ENCODE results near the gene LRRIQ1.
"Not testable (repeated sequence)": the region's sequence is repeated elsewhere in the genome, so short reads cannot be mapped to it uniquely, and the experiment has no call there.

The LRRIQ1 gene

DNA sequence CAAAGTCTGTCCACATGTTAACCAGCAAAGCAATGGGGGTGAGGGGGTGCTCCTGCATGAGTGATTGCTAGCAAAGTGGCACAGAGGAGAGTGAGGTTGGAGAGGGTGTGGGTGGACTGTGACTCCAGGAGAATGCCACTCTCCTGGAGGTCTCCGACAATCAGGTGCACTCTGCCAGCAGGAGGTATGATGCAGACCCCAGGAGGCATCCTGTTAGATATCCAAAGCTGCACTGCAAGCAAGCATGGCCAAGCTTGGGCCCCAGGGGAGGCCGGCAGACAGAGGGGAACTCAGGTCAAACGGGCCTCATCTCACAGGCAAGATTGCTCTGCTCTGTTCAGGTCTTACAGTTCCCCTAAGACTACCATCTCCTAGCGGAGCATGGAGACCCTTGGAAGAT is 170.4 kb downstream of the LRRIQ1 start:
- no peak for DNase-seq (ENCODE audit: low read depth)

DNA sequence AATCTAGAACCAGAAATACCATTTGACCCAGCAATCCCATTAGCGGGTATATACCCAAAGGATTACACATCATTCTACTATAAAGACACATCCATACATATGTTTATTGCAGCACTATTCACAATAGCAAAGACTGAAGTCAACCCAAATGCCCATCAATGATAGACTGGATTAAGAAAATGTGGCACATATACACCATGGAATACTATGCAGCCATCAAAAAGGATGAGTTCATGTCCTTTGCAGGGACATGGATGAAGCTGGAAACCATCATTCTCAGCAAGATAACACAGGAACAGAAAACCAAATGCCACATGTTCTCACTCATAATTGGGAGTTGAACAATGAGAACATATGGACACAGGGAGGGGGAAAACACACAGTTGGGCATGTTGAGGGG is 188.2 kb downstream of the LRRIQ1 start:
- DNase-seq (ENCODE audit: low read depth), result not testable (repeated sequence)

DNA sequence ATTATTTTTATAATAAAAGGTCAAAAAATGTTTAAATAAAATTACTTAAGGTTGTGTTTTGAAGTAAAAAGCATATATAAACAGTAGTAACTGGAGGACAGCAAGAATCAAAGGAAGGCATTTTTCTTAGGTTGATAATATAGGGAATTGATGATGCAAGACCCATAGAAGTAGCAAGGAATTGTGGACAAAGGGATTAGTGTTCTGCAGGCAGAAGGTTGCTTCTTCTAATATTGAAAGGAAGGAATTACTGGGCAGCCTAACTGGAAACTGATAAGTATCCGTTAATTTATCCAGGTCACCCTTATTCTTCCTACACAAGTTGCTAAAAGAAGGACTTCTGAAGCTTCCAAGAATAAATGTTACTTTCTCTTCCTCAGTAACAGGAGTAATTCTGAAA is 189.3 kb downstream of the LRRIQ1 start:
- no peak for DNase-seq (ENCODE audit: low read depth)

DNA sequence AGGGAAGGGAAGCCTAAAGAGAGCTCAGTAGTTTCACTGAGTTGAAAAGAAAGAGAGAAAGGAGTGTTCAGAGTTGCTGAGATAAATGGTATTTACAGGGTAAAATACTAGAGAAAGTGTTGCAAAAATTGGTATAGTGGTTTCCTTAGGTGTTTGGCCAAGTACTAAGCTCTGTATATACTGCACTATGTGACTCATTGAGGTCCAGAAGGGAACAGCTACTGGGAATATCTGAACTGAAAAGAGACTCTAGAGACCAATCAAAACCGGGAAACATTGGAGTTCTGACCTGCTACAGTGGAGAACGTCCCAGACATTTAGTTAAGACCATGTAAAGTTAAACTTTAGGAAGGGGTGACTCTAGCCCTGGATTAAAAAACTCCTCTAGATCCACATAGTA is 201.2 kb downstream of the LRRIQ1 start:
- DNase-seq (ENCODE audit: low read depth), result no peak

DNA sequence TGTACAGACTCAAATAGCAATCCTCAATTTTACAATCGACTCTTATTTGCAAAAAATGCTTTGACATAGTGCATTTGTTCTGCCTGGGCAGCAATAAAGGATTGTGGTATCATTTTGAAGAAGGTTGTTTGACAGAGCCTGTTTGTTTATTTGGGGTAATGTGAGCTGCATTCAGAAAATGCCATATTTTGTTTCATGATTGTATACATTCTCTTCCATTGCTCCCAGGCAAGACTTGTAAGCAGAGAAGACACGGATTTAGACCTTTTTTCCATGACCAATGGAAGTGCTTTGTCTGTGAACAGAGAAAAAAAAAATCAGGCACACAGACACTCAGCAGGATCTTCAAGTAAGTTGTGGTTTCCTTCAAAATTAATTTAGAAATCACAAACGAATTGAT is 208.4 kb downstream of the LRRIQ1 start:
- DNase-seq (ENCODE audit: low read depth), result no peak

DNA sequence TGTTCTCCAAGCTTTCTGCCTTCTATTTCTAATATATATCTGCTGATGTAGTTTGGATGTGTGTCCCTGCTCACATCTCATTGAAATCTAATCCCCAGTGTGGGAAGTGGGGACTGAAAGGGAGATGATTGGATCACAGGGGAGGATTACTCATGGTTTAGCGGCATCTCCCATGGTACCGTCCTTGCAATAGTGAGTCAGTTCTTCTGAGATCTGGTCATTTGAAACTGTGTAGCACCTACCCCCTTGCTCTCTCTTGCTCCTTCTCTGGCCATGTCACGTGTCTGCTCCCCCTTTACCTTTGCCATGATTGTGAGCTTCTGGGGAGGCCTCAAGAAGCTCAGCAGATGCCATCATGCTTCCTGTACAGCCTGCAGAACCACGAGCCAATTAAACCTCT is 217.7 kb downstream of the LRRIQ1 start:
- DNase-seq (ENCODE audit: low read depth), result no peak

DNA sequence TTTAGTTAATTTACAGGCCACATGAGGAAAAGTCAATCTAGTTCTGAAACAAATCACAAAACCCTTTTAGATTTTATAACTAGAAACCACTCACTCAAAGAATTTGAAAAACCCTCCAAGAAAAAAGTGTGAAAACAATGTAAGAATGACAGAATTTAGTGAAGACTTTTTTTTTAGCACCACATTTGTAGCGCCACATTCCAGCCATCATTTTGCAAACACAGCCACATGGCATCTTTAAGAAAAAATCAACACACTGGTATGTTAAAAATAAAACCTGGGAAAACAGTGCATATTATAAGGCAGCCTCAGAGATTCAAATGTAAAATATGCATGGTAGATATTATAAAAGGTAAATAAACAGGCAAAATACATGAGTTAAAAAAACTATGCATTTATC is 221.5 kb downstream of the LRRIQ1 start:
- DNase-seq (ENCODE audit: low read depth), result no peak

DNA sequence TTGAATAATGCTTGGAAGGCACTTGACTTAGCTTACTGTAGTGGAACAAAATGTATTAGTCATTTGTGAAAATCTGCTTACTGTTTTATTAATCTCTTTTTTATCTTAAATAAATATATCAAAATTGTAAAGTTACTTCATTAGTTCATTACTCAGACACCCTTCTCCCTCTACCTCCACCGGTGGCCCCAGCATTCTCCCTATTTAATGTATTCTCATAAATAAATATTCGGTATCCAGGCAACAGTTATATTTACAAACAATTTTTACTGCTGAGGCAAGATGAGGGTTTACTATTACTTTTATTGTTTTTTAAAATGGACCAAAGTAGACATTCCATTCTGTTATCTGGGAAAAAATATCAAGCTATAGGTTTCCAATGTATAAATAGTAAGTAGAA is 224.3 kb downstream of the LRRIQ1 start:
- no peak for DNase-seq (ENCODE audit: low read depth)

DNA sequence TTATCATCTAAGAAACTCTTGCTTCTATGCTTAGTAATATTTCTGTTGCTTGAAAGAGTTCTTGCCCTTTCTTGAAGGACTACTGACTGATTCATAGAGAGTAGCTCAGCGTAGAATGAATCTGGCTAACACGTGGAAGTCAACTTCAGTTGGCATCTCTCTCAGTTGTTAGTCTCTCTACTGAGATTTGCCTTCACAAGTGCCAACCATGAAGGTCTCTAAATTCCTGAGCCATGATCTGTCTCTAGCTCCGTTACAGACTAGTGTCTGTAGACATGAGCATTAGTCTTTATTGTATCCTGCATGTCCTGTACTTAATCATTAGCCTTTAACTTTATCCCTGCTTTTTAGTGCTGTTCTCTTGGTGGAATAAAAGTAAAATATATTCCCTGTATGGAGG is 224.7 kb downstream of the LRRIQ1 start:
- DNase-seq (ENCODE audit: low read depth), result no peak

DNA sequence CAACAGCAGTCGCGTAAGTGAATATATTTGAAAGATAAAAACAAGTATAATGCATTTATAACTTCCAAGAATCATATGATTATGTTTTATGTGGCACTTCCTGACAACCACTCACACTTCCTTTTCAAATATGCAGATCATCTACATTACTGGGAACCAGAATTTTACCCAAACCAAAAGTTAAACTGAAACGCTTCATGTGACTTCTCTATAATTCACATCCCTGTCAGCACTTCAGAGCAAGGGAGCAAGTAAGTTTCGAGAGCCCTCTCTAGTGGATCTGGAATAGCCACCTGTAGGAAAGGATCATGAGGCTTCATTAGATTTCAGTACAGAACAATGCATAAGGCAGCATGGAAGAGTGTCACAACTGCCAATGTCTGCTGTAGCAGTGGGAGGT is 230.2 kb downstream of the LRRIQ1 start:
- no peak for DNase-seq (ENCODE audit: low read depth)

DNA sequence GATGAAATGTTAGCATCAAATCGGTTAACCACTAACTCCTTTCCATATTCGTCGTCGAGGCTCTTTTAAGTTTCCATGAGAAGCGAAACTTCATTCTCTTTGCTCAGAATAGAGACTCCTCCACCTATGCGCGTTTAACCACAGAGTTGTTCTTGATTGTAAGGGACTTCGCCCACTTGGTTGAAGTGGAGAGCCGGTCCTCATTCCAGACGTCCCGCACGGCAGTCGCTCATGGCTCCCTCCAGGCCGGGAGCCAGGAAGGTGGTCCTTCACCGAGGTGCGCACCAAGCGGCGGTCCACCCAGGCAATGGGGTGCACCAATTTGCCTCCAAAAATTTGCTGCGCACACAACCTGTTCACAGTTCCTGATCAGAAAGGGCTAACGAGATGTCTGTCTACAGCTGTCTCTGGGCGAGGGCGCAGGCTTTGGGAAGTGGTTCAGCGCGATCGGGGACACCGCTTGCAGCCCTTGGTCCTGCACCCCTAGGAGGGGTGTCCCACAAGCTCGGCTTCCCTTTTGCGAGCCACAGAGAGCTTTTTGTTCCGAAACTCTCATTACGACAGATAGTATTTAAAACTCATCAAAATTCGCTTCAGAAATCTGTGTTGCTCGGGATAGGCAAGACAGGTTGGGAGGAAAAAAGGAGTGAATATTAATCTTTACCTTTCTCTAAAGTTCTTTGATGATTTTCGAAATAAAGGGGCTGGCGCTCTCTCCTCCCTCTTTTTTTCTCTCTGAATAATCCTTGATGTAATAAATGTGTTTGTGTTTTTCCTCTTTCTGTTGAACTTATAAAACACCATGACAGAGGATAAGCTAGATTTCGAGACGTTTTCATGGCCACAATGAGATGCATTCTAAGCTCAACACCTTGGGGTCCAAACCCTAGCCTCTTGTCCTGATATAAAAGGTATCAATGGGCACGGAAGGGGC is 237.5 kb downstream of the LRRIQ1 start:
- no peak for DNase-seq (ENCODE audit: low read depth)

DNA sequence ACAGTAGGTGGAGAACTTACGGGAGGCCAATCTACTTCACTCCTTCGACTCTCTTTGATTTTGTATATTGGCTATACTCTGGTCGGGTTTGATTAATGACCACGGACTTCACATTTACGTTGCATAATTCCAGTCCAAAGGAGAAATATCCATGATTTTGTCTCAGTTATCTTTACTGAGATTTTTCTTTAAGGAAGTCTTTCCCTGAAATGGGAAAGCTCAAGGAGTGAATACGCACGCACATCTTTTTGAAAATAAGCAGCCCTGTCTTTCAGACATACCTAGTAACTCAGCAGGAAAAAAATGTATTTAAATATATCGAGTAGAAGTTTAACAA is 238.1 kb downstream of the LRRIQ1 start:
- no peak for DNase-seq (ENCODE audit: low read depth)

DNA sequence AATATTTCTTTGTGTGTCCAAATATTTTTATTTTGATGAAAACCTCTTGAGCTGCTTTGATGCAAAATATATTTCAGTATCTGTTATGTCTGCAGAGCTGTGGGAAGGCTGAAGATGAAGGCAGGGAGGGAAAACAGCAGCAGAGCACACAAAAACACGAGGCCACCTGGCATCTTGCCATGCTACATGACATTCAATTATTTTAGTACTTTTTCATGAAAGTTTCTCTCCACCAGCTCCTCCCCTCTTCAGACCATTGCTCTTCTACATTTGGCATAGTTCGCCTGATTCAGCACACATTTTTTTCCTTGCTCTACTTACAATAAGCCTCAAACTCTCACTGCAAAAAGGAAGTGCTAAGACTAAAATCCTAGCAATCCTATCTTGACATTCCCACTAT is 239.2 kb downstream of the LRRIQ1 start:
- no peak for DNase-seq (ENCODE audit: low read depth)

DNA sequence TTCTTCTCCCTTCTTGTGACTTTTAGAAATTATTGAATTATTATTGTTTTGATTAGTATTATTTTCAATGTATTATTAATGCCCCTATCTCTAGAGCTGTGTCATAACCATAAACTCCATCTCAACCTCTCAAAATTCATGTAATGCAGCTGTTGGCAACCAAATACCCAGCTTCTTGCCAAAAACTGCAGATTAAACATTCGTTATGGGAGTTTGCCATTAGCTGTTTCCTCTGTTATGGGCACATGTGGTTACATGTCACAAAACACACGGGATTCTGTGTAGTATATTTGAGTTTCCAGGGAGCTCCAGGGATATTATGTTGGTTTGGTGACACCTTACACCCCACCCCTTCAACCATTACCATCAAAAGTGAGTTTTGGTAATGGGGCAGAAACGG is 241.0 kb downstream of the LRRIQ1 start:
- DNase-seq (ENCODE audit: low read depth), result no peak

DNA sequence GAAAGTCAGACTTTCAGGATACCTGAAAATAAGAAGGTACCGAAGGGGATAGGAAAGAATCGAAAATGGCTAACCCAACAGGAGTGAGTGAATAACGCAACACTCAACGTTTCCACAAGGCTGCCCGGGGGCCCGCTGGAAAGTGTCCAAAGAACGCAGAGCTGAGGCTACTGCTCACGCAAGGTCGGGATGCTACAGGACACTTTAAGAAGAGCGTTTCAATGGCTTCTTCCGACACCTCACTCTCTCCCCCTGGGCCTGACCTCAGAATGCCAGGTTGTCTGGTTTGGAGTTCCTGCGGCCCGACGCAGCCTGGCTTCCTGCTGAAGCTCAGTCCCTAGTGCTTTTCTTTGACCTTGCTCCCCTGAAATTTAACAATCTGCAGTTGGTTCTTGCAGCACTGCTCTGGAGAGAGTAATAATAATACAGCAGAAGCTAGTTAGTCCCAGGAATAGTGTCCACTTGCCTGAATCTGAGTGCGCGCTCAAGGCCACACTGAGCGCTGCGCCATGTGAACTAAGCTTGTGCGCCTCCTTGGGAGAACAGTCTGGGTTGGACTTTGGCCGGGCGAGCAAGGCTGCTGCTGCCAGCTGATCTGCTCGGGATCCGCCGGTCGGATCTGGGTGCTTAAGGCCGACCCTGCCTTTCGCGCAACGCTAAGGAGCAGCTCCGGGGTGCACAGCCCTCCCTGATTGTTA is 241.9 kb downstream of the LRRIQ1 start:
- no peak for DNase-seq (ENCODE audit: low read depth)

DNA sequence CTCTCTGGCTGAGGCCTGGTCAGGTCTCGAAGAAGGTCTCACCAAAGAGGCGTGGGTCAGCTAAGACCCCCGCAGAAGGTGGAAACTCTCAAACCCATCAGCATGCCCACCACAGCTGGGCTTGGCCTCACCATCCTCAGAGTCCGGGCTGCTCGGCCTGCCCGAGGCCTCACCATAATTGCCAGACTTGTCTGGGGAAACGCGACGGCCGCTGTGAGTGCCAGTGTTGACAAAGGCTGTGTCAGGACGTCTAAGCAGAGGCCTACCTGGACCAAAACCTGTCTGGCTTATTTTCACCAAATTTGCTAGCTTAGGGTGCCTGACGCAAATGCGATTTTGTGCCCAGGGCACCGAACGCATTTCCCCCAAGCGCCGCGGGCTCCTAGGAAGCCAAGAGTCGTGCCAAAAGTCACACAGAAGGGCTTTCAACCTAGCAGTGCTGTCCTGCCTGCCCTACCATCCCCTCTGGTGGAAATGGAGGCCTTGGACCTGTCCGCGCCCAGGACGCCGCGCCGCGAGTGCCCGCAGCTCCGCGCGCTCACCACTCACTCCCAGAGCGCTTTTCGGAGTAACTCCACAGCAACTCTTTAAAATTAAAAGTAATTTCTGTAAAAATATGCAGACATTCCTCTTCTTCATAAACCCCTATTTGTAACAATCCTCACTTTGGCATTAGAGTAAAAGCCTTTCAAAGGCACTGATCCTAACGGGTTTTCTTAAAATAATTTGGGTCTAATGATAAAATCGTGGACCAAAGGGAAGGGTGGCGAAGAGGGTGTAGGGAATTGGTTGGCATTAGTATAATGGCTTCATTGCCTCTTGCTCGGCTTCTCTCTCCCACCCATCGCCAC is 242.7 kb downstream of the LRRIQ1 start:
- no peak for DNase-seq (ENCODE audit: low read depth)

DNA sequence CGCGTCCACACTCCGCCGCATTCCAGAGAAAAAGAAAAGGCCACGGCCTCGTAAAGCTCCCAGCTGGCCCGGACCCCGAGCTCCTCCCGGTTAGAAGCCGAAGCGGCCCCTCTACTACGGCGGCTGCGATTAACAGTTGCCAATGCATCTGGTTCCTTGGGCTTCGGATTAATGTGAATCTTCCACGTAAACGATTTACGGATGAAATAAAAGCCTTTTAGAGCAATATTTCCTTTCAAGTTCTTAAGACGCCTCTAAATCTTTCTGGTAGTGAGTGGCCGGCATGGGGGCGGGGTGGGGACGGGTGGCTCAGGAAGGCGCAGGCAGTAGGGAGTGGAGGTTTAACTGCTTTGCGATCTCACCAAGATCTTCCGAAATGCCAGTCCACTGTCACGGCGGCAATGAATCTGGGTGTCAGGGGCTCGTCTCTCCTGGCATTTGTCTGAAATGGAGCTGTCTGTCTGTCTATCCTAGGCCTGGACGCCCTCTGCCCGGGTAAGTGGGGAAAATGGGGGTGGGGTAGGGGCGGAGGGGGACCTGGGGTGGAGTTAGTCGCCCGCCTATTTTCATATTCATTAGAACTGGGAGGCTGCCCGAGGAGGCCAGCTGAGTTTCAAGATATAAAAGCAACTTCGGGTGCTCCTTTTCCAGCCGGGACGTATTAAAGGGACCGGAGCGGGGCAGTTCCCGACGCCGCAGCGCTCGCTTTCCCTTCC is 243.5 kb downstream of the LRRIQ1 start:
- DNase-seq (ENCODE audit: low read depth), result no peak

DNA sequence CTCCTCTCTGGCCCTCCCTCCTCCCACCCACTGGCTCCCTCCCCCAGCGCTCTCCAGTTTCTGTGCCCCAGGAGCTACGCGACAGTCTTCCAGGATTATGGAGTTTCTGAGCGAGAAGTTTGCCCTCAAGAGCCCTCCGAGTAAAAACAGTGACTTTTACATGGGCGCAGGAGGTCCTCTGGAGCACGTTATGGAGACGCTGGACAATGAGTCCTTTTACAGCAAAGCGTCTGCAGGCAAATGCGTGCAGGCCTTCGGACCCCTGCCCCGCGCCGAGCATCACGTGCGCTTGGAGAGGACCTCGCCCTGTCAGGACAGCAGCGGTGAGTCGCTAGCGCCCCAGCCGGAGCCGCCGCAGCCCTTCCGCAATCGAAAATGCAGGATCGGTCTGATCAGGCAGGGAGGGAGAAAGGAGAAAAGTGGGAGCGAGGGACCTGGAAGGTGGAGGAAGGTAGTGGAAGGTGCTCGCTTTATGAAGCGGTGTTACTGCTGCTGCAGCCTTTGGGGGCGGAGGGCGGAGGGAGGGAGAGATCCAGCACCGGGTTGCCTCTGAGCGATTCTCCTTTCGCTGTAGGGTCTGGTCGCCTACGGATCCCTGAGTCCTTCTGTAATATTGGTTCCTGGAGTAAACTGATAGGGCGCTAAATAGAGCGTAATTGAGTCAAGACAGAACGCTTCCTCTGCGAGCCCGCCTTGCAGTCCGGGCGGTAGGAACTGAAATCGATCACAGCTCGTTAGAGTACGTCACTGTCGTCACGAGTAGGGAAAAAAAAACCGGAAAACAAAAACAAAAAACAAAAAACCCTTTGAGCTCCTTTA is 244.2 kb downstream of the LRRIQ1 start, which contains the start of gene ALX1:
TSS of gene ALX1 (plus strand) at position 56 of the 819 bp plus-strand sequence. CDS start at position 98, 42 bp downstream.
- no peak for DNase-seq (ENCODE audit: low read depth)

DNA sequence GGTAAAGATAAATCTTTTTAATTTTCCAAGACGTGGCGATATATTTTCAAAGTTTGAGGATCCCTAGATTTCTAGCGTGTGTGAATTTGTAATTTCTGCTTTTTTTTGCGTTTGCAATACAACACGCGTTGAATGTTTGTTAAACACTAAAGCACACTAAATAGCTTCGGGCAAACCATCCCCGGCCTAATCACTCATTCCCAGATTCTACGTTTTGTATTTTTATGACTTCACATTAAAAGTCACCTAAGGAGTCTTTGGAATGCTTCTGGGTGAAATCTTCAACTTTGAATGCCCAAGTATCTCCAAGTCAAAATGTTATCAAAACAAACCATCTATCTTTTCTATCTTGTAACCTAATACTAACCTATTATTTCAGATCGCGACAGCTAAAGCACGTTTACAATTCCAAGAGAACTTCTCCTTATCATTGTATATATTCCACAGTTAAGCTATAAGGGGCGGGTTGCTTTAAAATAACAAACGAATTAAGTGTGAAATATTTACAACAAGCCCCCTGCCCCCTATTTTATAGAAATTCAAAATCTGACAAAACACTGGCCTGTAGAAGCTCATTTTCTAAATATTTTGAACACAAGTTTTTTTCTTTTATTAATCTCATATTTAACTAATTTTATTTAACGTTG is 245.0 kb downstream of the LRRIQ1 start:
- no peak for DNase-seq (ENCODE audit: low read depth)

DNA sequence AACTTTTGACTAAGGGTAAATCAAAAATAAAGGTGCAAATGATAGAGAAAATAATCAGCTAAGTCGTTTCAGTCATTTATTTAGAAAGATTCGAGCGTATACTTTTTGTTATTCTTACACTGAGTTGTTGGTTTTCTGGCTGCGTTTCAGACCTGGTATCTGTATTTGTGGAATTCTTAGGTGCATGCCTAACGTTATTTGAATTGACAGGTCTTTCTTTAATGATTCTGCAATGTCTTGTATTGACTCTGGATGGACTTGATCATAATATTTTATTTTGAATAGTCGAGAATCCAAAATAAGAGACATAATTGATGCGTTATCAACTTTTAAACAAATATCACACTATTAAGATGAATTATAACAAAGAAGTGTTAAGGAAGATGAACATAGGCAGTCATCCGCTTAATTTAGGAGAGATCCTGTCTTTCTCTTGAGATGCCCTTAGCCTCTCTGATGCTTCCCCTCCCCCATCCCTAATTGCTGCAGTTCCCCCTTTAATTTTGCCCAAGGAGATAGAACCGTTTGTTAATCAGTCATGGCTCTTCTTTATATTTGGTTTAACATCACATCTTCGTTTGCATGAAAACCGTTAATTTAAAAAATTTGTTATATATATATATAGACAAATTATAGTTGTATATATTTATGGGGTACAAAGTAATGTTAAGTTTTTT is 245.6 kb downstream of the LRRIQ1 start:
- DNase-seq (ENCODE audit: low read depth), result no peak

Data from stimulated activated CD8-positive, alpha-beta memory T cell treated with anti-CD3 and anti-CD28 coated beads, Interleukin-7, amount 100 ng/mL, for 24 hours (primary cell).